SK-N-SH (cell line): ENCODE data around the gene MAP3K5. TPM values are rescaled to one million over a fixed set of nuclear protein-coding genes. Genes with fewer than 3 reads are reported as not detected.

Experiments used
- polyA plus RNA-seq, 3 experiments: library from polyadenylated mRNA; depleted of rRNA; stranded (reverse); fragments of >200 nt; gene quantifications; 2 replicates each; pipeline ENCODE4 v1.2.3, GENCODE V29; 2012
- small RNA-seq, 7 experiments: library from RNA; depleted of rRNA; stranded (forward); fragments of <200 nt; gene quantifications; one replicate each; pipeline ENCODE3, GENCODE V24; 2012

Gene MAP3K5
- polyA plus RNA-seq, 1 of the 3 experiments (the other 2 are of a cell fraction) = 1.4 TPM

Small RNA genes lying within 50 kb of the gene (small RNA-seq; reads per million reads assigned to genes)
- gene RNA5SP219 = 0 to 5.4 (median 0.21) reads per million in 7 experiments

Other genes starting within 250 kb of the MAP3K5 start
- 0.76 and 0.97 TPM in 2 replicates for gene MAP7, start 242.1 kb downstream of the MAP3K5 start, polyA plus RNA-seq (2012; rRNA removed)
- 10.8 and 13.1 TPM in 2 replicates for gene PEX7, start 30.1 kb upstream of the MAP3K5 start, polyA plus RNA-seq (2012; rRNA removed)
- 0.05 and 0.16 TPM in 2 replicates for gene SLC35D3, start 129.8 kb upstream of the MAP3K5 start, polyA plus RNA-seq (2012; rRNA removed)